ENCODE data around the gene RNASEH2B. TPM values are rescaled to one million over a fixed set of nuclear protein-coding genes. Genes with fewer than 3 reads are reported as not detected.

RNASEH2B gene
- total RNA-seq, 1 donor from 2014 or later: 23.6 TPM

- no peaks in the 10 kb centered on the region for H3K4me1 ChIP-seq (ENCODE audit: insufficient read depth, low read length)
- no peaks in the 10 kb centered on the region for H4K20me1 ChIP-seq (ENCODE audit: insufficient read depth, low read length)
- H3K36me3 ChIP-seq (ENCODE audit: insufficient read depth, low read length): no peaks in the 10 kb centered on the region
- H3K27ac ChIP-seq (ENCODE audit: low read depth, low read length): no peak overlapping the region
- no peak overlapping the region for H2AFZ ChIP-seq (ENCODE audit: low read depth, low read length)
- H3K9me3 ChIP-seq (ENCODE audit: insufficient read depth, low read depth, low read length): no peaks in the 10 kb centered on the region
- Mint-ChIP-seq H3K9me3 (ENCODE audit: unreplicated experiment) (no peaks in the 10 kb centered on the region), H3K4me3 (ENCODE audit: unreplicated experiment) (no peak overlapping the region), H3K27ac (ENCODE audit: unreplicated experiment) (no peak overlapping the region), H3K27me3 (ENCODE audit: low read depth, unreplicated experiment) (no peaks in the 10 kb centered on the region), H3K36me3 (ENCODE audit: low read depth, unreplicated experiment) (peaks cover 17% of the 10 kb centered on the region), H3K4me1 (ENCODE audit: low read depth, unreplicated experiment) (no peaks in the 10 kb centered on the region)
- no peak for TF ChIP-seq CTCF (IDR thresholded peaks at IDR 0.05; ENCODE audit: insufficient read depth, low read depth, low read length)
- no peak for TF ChIP-seq EZH2 (IDR thresholded peaks at IDR 0.05; ENCODE audit: insufficient read depth, low read length)
- no peak overlapping the region for H3K9ac ChIP-seq (ENCODE audit: low read length)
- no peaks in the 10 kb centered on the region for H3K27me3 ChIP-seq (ENCODE audit: insufficient read depth, low read length)
- DNase-seq (ENCODE audit: low read depth) (no peak), FAIRE-seq (no peak)
- no peak overlapping the region for H3K4me2 ChIP-seq (ENCODE audit: low read length)
- H3K4me3 ChIP-seq (ENCODE audit: insufficient read depth, low read depth, low read length): no peak overlapping the region
- H3K79me2 ChIP-seq (ENCODE audit: insufficient read depth, low read length): no peaks in the 10 kb centered on the region
Measured at GRCh38 chr13:50941146-50941545, 31.6 kb downstream of the RNASEH2B start.

DNA sequence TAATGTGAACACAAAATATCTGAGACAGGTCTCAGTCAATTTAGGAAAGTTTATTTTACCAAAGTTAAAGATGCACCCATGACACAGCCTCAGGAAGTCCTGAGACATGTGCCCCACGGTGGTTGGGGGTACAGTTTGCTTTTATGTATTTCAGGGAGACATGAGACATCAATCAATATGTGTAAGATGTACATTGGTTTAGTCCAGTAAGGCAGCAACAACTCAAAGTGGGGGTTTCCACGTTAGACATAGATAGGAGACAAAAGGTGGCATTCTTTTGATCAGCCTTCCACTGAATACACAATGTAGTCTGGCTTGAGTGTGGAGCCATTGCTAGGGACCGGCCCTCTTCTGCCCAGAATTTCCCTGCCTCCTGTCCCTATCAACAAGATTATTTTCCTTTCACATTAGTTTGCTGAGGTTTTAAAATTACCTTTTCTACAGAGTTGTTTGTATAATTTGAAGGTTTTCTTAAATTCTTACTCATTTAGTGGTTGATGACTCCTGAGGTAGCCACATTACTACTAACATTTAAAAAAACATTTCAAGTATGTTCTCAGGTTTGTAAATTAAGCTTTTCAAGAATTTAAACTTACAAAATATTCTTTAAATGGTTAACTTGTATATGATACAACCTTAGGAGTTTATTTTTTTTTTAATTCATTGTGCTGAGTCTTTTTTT lies 33.2 kb downstream of the RNASEH2B start:
- Histone ChIP-seq H3K79me2 (ENCODE audit: insufficient read depth, low read length) (no peaks in the 10 kb centered on the region), H3K27ac (ENCODE audit: low read depth, low read length) (no peak overlapping the region), H3K4me2 (ENCODE audit: low read length) (no peak overlapping the region), H2AFZ (ENCODE audit: low read depth, low read length) (no peak overlapping the region), H3K4me3 (ENCODE audit: insufficient read depth, low read depth, low read length) (no peak overlapping the region), H4K20me1 (ENCODE audit: insufficient read depth, low read length) (no peaks in the 10 kb centered on the region), H3K9ac (ENCODE audit: low read length) (no peak overlapping the region), H3K27me3 (ENCODE audit: insufficient read depth, low read length) (no peaks in the 10 kb centered on the region), H3K36me3 (ENCODE audit: insufficient read depth, low read length) (no peaks in the 10 kb centered on the region), H3K9me3 (ENCODE audit: insufficient read depth, low read depth, low read length) (no peaks in the 10 kb centered on the region), H3K4me1 (ENCODE audit: insufficient read depth, low read length) (no peaks in the 10 kb centered on the region)
- TF ChIP-seq CTCF (IDR thresholded peaks at IDR 0.05; ENCODE audit: insufficient read depth, low read depth, low read length): no peak
- TF ChIP-seq EZH2 (IDR thresholded peaks at IDR 0.05; ENCODE audit: insufficient read depth, low read length): no peak
- H3K9me3 Mint-ChIP-seq (ENCODE audit: unreplicated experiment): no peaks in the 10 kb centered on the region
- H3K36me3 Mint-ChIP-seq (ENCODE audit: low read depth, unreplicated experiment): peaks cover 13% of the 10 kb centered on the region
- FAIRE-seq (no peak), DNase-seq (ENCODE audit: low read depth) (no peak)
- no peaks in the 10 kb centered on the region for H3K4me1 Mint-ChIP-seq (ENCODE audit: low read depth, unreplicated experiment)
- H3K4me3 Mint-ChIP-seq (ENCODE audit: unreplicated experiment): no peak overlapping the region
- no peaks in the 10 kb centered on the region for H3K27me3 Mint-ChIP-seq (ENCODE audit: low read depth, unreplicated experiment)
- no peak overlapping the region for H3K27ac Mint-ChIP-seq (ENCODE audit: unreplicated experiment)

GRCh38 chr13:50945669-50946068 lies 36.1 kb downstream of the RNASEH2B start:
- Histone ChIP-seq H3K36me3 (ENCODE audit: insufficient read depth, low read length) (no peaks in the 10 kb centered on the region), H3K27me3 (ENCODE audit: insufficient read depth, low read length) (no peaks in the 10 kb centered on the region), H3K9ac (ENCODE audit: low read length) (no peak overlapping the region), H3K79me2 (ENCODE audit: insufficient read depth, low read length) (no peaks in the 10 kb centered on the region), H4K20me1 (ENCODE audit: insufficient read depth, low read length) (no peaks in the 10 kb centered on the region), H3K4me1 (ENCODE audit: insufficient read depth, low read length) (no peaks in the 10 kb centered on the region), H3K9me3 (ENCODE audit: insufficient read depth, low read depth, low read length) (no peaks in the 10 kb centered on the region), H3K27ac (ENCODE audit: low read depth, low read length) (no peak overlapping the region), H2AFZ (ENCODE audit: low read depth, low read length) (no peak overlapping the region), H3K4me3 (ENCODE audit: insufficient read depth, low read depth, low read length) (no peak overlapping the region), H3K4me2 (ENCODE audit: low read length) (no peak overlapping the region)
- Mint-ChIP-seq H3K27me3 (ENCODE audit: low read depth, unreplicated experiment) (no peaks in the 10 kb centered on the region), H3K27ac (ENCODE audit: unreplicated experiment) (no peak overlapping the region), H3K36me3 (ENCODE audit: low read depth, unreplicated experiment) (peaks cover 16% of the 10 kb centered on the region), H3K9me3 (ENCODE audit: unreplicated experiment) (no peaks in the 10 kb centered on the region), H3K4me1 (ENCODE audit: low read depth, unreplicated experiment) (no peaks in the 10 kb centered on the region), H3K4me3 (ENCODE audit: unreplicated experiment) (no peak overlapping the region)
- no peak for TF ChIP-seq EZH2 (IDR thresholded peaks at IDR 0.05; ENCODE audit: insufficient read depth, low read length)
- TF ChIP-seq CTCF (IDR thresholded peaks at IDR 0.05; ENCODE audit: insufficient read depth, low read depth, low read length): no peak
- DNase-seq (ENCODE audit: low read depth) (no peak), FAIRE-seq (no peak)
